Lower leg skin (tissue), 4 donors: ENCODE measurements around the gene WDTC1. TPM values are rescaled to one million over a fixed set of nuclear protein-coding genes. Genes with fewer than 3 reads are reported as not detected.
A peak's percentile ranks its signal among the peaks of the same experiment; 100 is the strongest.

Source experiments
- DNase-seq, 2 donors: peaks; one replicate each; pipeline ENCODE4 v3.0.0-alpha.2; 2019; ENCODE audit warnings: low spot score in 2 of 2
- H3K4me3 ChIP-seq: fragments of 200-600 bp; sonication (generic); 2 replicates; pipeline ENCODE4 v1.5.1; 2017; ENCODE audit warnings: mild to moderate bottlenecking, low read depth; ENCODE audit not compliant: poor library complexity, severe bottlenecking
- CTCF ChIP-seq, 3 donors: fragments of 450-650 bp; IDR thresholded peaks; one replicate each; pipeline ENCODE4 v1.5.1; 2016; ENCODE audit warnings: antibody characterized with exemption in 3 of 3, mild to moderate bottlenecking in 3 of 3, moderate library complexity in 2 of 3
- POLR2A ChIP-seq, 2 donors: fragments of 450-650 bp; IDR thresholded peaks; one replicate each; pipeline ENCODE4 v1.6.1; 2016 to 2017; ENCODE audit warnings: antibody characterized with exemption in 2 of 2, mild to moderate bottlenecking in 1 of 2, moderate library complexity in 1 of 2
- WGBS, 2 donors: methylation state at CpG; one replicate each; pipeline ENCODE4 v1.1.5; 2018; 5-methylcytosine and 5-hydroxymethylcytosine counted together
- intact Hi-C: fragments of 100-400 bp; cut with DNase I; formaldehyde crosslinking; loops from one replicate; pipeline ENCODE4 v1.15.0; 2023; ENCODE audit warnings: low total_unique reads
- total RNA-seq, 4 donors: library from RNA; depleted of rRNA; stranded (reverse); fragments of >200 nt; gene quantifications; one replicate each; pipeline ENCODE4 v1.1.0, GENCODE V29; 2016

WDTC1 gene
- total RNA-seq, 4 donors from 2014 or later: 43.8 to 75.6 (median 65.1) TPM

- intact Hi-C loops: loop anchor here (10.0 kb wide), 1 partner anchor 307 kb away; the partner anchor contains the start of gene AHDC1
- H3K4me3 ChIP-seq: no peak overlapping the region
- TF ChIP-seq POLR2A (IDR thresholded peaks at IDR 0.05) (no peak), CTCF (IDR thresholded peaks at IDR 0.05) (no peak)
- DNase-seq: peak in 1 of 2 donors; percentile 60
- WGBS, 2 donors: 98 to 100% methylated on average over 3 of the region's 3 CpGs
These were observed 63.5 kb downstream of the WDTC1 start for GRCh38 chr1:27297903-27298302.

GRCh38 chr1:27298632-27299384, 64.4 kb downstream of the WDTC1 start:
- peak in 1 of 2 donors; percentile 34 for DNase-seq
- H3K4me3 ChIP-seq: no peak overlapping the region
- TF ChIP-seq POLR2A (IDR thresholded peaks at IDR 0.05) (no peak), CTCF (IDR thresholded peaks at IDR 0.05) (no peak)
- WGBS, 2 donors: 77 to 83% methylated on average over 8 of the region's 8 CpGs
- intact Hi-C loops: loop anchor here (10.0 kb wide), 1 partner anchor 306 kb away; the partner anchor contains the start of gene AHDC1

GRCh38 chr1:27299385-27300271, 65.2 kb downstream of the WDTC1 start:
- intact Hi-C loops: loop anchor here (2.0 to 10.0 kb wide), 3 partner anchors 95 to 365 kb away; partner anchors contain the start of gene AHDC1
- H3K4me3 ChIP-seq: no peak overlapping the region
- TF ChIP-seq POLR2A (IDR thresholded peaks at IDR 0.05) (no peak), CTCF (IDR thresholded peaks at IDR 0.05) (no peak)
- DNase-seq: peak in 1 of 2 donors; percentile 86
- 54 to 66% methylated on average over 13 to 14 of the region's 14 CpGs for WGBS, 2 donors

- TF ChIP-seq POLR2A (IDR thresholded peaks at IDR 0.05) (no peak), CTCF (IDR thresholded peaks at IDR 0.05) (peak in 1 of 3 donors; percentile 90)
- intact Hi-C loops: loop anchor here (2.0 to 10.0 kb wide), 2 partner anchors 94 to 364 kb away; no protein-coding TSS in a partner anchor
- WGBS, 2 donors: 42 to 45% methylated on average over 5 of the region's 5 CpGs
- H3K4me3 ChIP-seq: no peak overlapping the region
- DNase-seq: peak; percentile 78 to 96
These were observed 66.1 kb downstream of the WDTC1 start for GRCh38 chr1:27300341-27301051.

- DNase-seq: no peak
- WGBS, 2 donors: 80 to 82% methylated on average over 8 of the region's 8 CpGs
- no peak for TF ChIP-seq POLR2A (IDR thresholded peaks at IDR 0.05)
- TF ChIP-seq CTCF (IDR thresholded peaks at IDR 0.05): no peak
- no peak overlapping the region for H3K4me3 ChIP-seq
- intact Hi-C loops: loop anchor here (2.0 to 10.0 kb wide), 2 partner anchors 94 to 364 kb away; no protein-coding TSS in a partner anchor
These were observed 66.6 kb downstream of the WDTC1 start for GRCh38 chr1:27301052-27301422.
